ENCODE data around the gene SORCS3. TPM values are rescaled to one million over a fixed set of nuclear protein-coding genes. Genes with fewer than 3 reads are reported as not detected.

Gene SORCS3
- total and polyA plus RNA-seq, 4 donors = 0.93 TPM; not detected in 3

- no peaks in the 10 kb centered on the region for H3K4me1 ChIP-seq (ENCODE audit: control insufficient read depth in 4 of 4, insufficient read depth in 4 of 4, low read length in 3 of 4)
- 37% methylated on average over 4 of the region's 4 CpGs for WGBS
- H3K27me3 ChIP-seq (ENCODE audit: control insufficient read depth in 4 of 4, insufficient read depth in 4 of 4, low read length in 3 of 4) = peaks cover 0 to 3% (median 1%) of the 10 kb centered on the region in 4 donors
- no peaks in the 10 kb centered on the region for H3K9me3 ChIP-seq (ENCODE audit: control insufficient read depth in 4 of 4, low read length in 3 of 4)
- DNase-seq (ENCODE audit: low spot score) = no peak
- no peak overlapping the region for H3K4me3 ChIP-seq (ENCODE audit: low read depth in 1 of 3, low read length in 3 of 3)
- H3K27ac ChIP-seq (ENCODE audit: low read depth in 1 of 2, low read length in 2 of 2) = no peak overlapping the region
- H3K9ac ChIP-seq (ENCODE audit: low read depth in 1 of 2, low read length in 2 of 2) = no peak overlapping the region
- TF ChIP-seq, protein P1, sequence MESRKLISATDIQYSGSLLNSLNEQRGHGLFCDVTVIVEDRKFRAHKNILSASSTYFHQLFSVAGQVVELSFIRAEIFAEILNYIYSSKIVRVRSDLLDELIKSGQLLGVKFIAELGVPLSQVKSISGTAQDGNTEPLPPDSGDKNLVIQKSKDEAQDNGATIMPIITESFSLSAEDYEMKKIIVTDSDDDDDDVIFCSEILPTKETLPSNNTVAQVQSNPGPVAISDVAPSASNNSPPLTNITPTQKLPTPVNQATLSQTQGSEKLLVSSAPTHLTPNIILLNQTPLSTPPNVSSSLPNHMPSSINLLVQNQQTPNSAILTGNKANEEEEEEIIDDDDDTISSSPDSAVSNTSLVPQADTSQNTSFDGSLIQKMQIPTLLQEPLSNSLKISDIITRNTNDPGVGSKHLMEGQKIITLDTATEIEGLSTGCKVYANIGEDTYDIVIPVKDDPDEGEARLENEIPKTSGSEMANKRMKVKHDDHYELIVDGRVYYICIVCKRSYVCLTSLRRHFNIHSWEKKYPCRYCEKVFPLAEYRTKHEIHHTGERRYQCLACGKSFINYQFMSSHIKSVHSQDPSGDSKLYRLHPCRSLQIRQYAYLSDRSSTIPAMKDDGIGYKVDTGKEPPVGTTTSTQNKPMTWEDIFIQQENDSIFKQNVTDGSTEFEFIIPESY (IDR thresholded peaks at IDR 0.05) = no peak
- no peak for TF ChIP-seq REST (IDR thresholded peaks at IDR 0.05)
- no peak for TF ChIP-seq FOXA1 (IDR thresholded peaks at IDR 0.05)
- TF ChIP-seq YY1 (IDR thresholded peaks at IDR 0.05) = no peak
- TF ChIP-seq NR2F2 (IDR thresholded peaks at IDR 0.05) = no peak
- TF ChIP-seq ATF3 (IDR thresholded peaks at IDR 0.05) = no peak
- no peak for TF ChIP-seq EGR1 (IDR thresholded peaks at IDR 0.05; ENCODE audit: low read depth in 2 of 2)
- no peak for TF ChIP-seq HNF4G (IDR thresholded peaks at IDR 0.05)
- no peak for TF ChIP-seq HNF4A (conservative IDR thresholded peaks at IDR 0.05)
- TF ChIP-seq, protein P2, sequence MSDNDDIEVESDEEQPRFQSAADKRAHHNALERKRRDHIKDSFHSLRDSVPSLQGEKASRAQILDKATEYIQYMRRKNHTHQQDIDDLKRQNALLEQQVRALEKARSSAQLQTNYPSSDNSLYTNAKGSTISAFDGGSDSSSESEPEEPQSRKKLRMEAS (IDR thresholded peaks at IDR 0.05) = no peak
- TF ChIP-seq SP1 (IDR thresholded peaks at IDR 0.05) = no peak
- no peak for TF ChIP-seq FOXA2 (IDR thresholded peaks at IDR 0.05)
- TF ChIP-seq RXRA (IDR thresholded peaks at IDR 0.05) = no peak
- TF ChIP-seq RAD21 (IDR thresholded peaks at IDR 0.05) = no peak
- TF ChIP-seq TAF1 (conservative IDR thresholded peaks at IDR 0.05) = no peak
- TF ChIP-seq JUND (IDR thresholded peaks at IDR 0.05) = no peak
- TF ChIP-seq GABPA (IDR thresholded peaks at IDR 0.05 in 1 of 2, conservative IDR thresholded peaks at IDR 0.05 in 1 of 2) = no peak
- no peaks in the 10 kb centered on the region for H3K36me3 ChIP-seq (ENCODE audit: control insufficient read depth in 4 of 4, insufficient read depth in 3 of 4, low read depth in 1 of 4, low read length in 3 of 4)
Observed at GRCh38 chr10:105207476-105207995, 566.4 kb downstream of the SORCS3 start.

- no peak overlapping the region for H3K4me3 ChIP-seq (ENCODE audit: low read depth in 1 of 3, low read length in 3 of 3)
- H3K27me3 ChIP-seq (ENCODE audit: control insufficient read depth in 4 of 4, insufficient read depth in 4 of 4, low read length in 3 of 4) = peaks cover 0 to 3% (median 1%) of the 10 kb centered on the region in 4 donors
- H3K9me3 ChIP-seq (ENCODE audit: control insufficient read depth in 4 of 4, low read length in 3 of 4) = no peaks in the 10 kb centered on the region
- no peak overlapping the region for H3K27ac ChIP-seq (ENCODE audit: low read depth in 1 of 2, low read length in 2 of 2)
- no peaks in the 10 kb centered on the region for H3K36me3 ChIP-seq (ENCODE audit: control insufficient read depth in 4 of 4, insufficient read depth in 3 of 4, low read depth in 1 of 4, low read length in 3 of 4)
- no peak overlapping the region for H3K9ac ChIP-seq (ENCODE audit: low read depth in 1 of 2, low read length in 2 of 2)
- H3K4me1 ChIP-seq (ENCODE audit: control insufficient read depth in 4 of 4, insufficient read depth in 4 of 4, low read length in 3 of 4) = no peaks in the 10 kb centered on the region
- DNase-seq (ENCODE audit: low spot score) = no peak
- 91% methylated on average over 2 of the region's 2 CpGs for WGBS
- TF ChIP-seq, protein P3, sequence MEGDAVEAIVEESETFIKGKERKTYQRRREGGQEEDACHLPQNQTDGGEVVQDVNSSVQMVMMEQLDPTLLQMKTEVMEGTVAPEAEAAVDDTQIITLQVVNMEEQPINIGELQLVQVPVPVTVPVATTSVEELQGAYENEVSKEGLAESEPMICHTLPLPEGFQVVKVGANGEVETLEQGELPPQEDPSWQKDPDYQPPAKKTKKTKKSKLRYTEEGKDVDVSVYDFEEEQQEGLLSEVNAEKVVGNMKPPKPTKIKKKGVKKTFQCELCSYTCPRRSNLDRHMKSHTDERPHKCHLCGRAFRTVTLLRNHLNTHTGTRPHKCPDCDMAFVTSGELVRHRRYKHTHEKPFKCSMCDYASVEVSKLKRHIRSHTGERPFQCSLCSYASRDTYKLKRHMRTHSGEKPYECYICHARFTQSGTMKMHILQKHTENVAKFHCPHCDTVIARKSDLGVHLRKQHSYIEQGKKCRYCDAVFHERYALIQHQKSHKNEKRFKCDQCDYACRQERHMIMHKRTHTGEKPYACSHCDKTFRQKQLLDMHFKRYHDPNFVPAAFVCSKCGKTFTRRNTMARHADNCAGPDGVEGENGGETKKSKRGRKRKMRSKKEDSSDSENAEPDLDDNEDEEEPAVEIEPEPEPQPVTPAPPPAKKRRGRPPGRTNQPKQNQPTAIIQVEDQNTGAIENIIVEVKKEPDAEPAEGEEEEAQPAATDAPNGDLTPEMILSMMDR (IDR thresholded peaks at IDR 0.05; ENCODE audit: low read depth, low read length, missing input control) = no peak
- TF ChIP-seq RAD21 (IDR thresholded peaks at IDR 0.05) (no peak), REST (IDR thresholded peaks at IDR 0.05) (no peak), NR2F2 (IDR thresholded peaks at IDR 0.05) (no peak), GABPA (IDR thresholded peaks at IDR 0.05 in 1 of 2, conservative IDR thresholded peaks at IDR 0.05 in 1 of 2) (no peak), FOXA2 (IDR thresholded peaks at IDR 0.05) (no peak), JUND (IDR thresholded peaks at IDR 0.05) (no peak), HNF4A (conservative IDR thresholded peaks at IDR 0.05) (no peak), HNF4G (IDR thresholded peaks at IDR 0.05) (no peak), EGR1 (IDR thresholded peaks at IDR 0.05; ENCODE audit: low read depth in 2 of 2) (no peak), YY1 (IDR thresholded peaks at IDR 0.05) (no peak), FOXA1 (IDR thresholded peaks at IDR 0.05) (no peak)
- TF ChIP-seq, protein P1 (IDR thresholded peaks at IDR 0.05) = no peak
Observed at GRCh38 chr10:105210546-105210945, 569.5 kb downstream of the SORCS3 start.
